SK-N-SH (cell line): Measurements from ENCODE around the gene CAGE1. TPM values are rescaled to one million over a fixed set of nuclear protein-coding genes. Genes with fewer than 3 reads are reported as not detected.

ENCODE experiments used
- CTCF ChIA-PET: fragments of 300-600, 350-600 bp; formaldehyde crosslinking; extraction: SDS; loops from one replicate; lab custom pipeline; 2021; lab: Yijun Ruan, JAX
- POLR2A ChIA-PET: fragments of 350-600 bp; sonication (Branson Sonifier 250); formaldehyde crosslinking; extraction: SDS; loops from one replicate; lab custom pipeline; 2020; ENCODE audit warnings: antibody characterized with exemption, inconsistent platforms; lab: Yijun Ruan, JAX
- DNase-seq: peaks from one replicate; pipeline ENCODE4 v3.0.0; 2012
- H2AFZ ChIP-seq: fragments of 200-600 bp; sonication (generic); 2 replicates; pipeline ENCODE4 v1.8.1; 2016; ENCODE audit warnings: antibody characterized with exemption, mild to moderate bottlenecking, low read depth
- H3F3A ChIP-seq: fragments of 200-600 bp; sonication (generic); replicated peaks from 2 replicates; pipeline ENCODE3; 2016; ENCODE audit warnings: antibody characterized with exemption, mild to moderate bottlenecking; ENCODE audit not compliant: insufficient read depth
- H3K27ac ChIP-seq, 2 experiments: fragments of 200-500 bp in 1 of 2; fragments of 200-600 bp in 1 of 2; sonication (Bioruptor generic) in 1 of 2; sonication (generic), shearing (Covaris generic) in 1 of 2; 2 replicates each; pipeline versions ENCODE4 v1.5.1 to v1.6.1; 2014 to 2016; ENCODE audit warnings: low read depth in 2 of 2, inconsistent platforms in 1 of 2, low read length in 1 of 2, mild to moderate bottlenecking in 1 of 2, mixed read lengths in 1 of 2
- H3K27me3 ChIP-seq: fragments of 200-600 bp; sonication (generic), shearing (Covaris generic); 2 replicates; pipeline ENCODE4 v1.6.1; 2016; ENCODE audit warnings: mixed run types; ENCODE audit not compliant: insufficient read depth
- H3K36me3 ChIP-seq, 2 experiments: fragments of 200-500 bp in 1 of 2; fragments of 200-600 bp in 1 of 2; sonication (Bioruptor generic) in 1 of 2; sonication (generic) in 1 of 2; replicated peaks in 1 of 2; 2 replicates each; pipeline versions ENCODE3 to v1.5.1; 2014 to 2016; ENCODE audit warnings: low read length in 1 of 2, mild to moderate bottlenecking in 1 of 2; ENCODE audit not compliant: insufficient read depth in 2 of 2, control insufficient read depth in 1 of 2
- H3K4me1 ChIP-seq, 2 experiments: fragments of 200-500 bp in 1 of 2; fragments of 200-600 bp in 1 of 2; sonication (Bioruptor generic) in 1 of 2; sonication (generic), shearing (Covaris generic) in 1 of 2; 2 replicates each; pipeline versions ENCODE4 v1.5.1 to v1.6.1; 2014 to 2016; ENCODE audit warnings: low read depth in 1 of 2, low read length in 1 of 2, mixed run types in 1 of 2; ENCODE audit not compliant: insufficient read depth in 2 of 2, control insufficient read depth in 1 of 2
- H3K4me2 ChIP-seq: fragments of 200-600 bp; sonication (generic), shearing (Covaris generic); 2 replicates; pipeline ENCODE4 v1.6.1; 2017; ENCODE audit warnings: mixed run types
- H3K4me3 ChIP-seq, 2 experiments: fragments of 200-500 bp in 1 of 2; fragments of 200-600 bp in 1 of 2; sonication (Bioruptor generic) in 1 of 2; sonication (generic), shearing (Covaris generic) in 1 of 2; 2 replicates each; pipeline versions ENCODE4 v1.5.1 to v1.8.1; 2014 to 2016; ENCODE audit warnings: low read depth in 2 of 2, inconsistent platforms in 1 of 2, low read length in 1 of 2, mild to moderate bottlenecking in 1 of 2, mixed read lengths in 1 of 2, moderate library complexity in 1 of 2
- H3K79me2 ChIP-seq: fragments of 200-600 bp; sonication (generic); 2 replicates; pipeline ENCODE4 v1.8.1; 2017; ENCODE audit warnings: mild to moderate bottlenecking; ENCODE audit not compliant: insufficient read depth
- H3K9ac ChIP-seq: fragments of 200-600 bp; sonication (generic); 2 replicates; pipeline ENCODE4 v1.6.1; 2017; ENCODE audit warnings: mixed run types
- H3K9me2 ChIP-seq: fragments of 200-600 bp; sonication (generic); 2 replicates; pipeline ENCODE4 v1.6.1; 2017; ENCODE audit warnings: mixed run types
- H3K9me3 ChIP-seq: fragments of 200-600 bp; sonication (generic); 2 replicates; pipeline ENCODE4 v1.6.1; 2017; ENCODE audit warnings: mixed run types, mild to moderate bottlenecking, moderate library complexity
- H4K20me1 ChIP-seq: fragments of 200-600 bp; sonication (generic); 2 replicates; pipeline ENCODE4 v1.6.1; 2017; ENCODE audit warnings: mild to moderate bottlenecking, mixed run types; ENCODE audit not compliant: insufficient read depth
- CHD2 ChIP-seq: fragments of 150-350 bp; IDR thresholded peaks from 2 replicates; pipeline ENCODE4 v1.6.1; 2018; ENCODE audit warnings: low read length; ENCODE audit not compliant: partially characterized antibody
- EP300 ChIP-seq, 2 experiments: IDR thresholded peaks; 2 replicates each; pipeline versions ENCODE4 v1.4.0 to v1.6.1; 2012; ENCODE audit warnings: borderline replicate concordance in 1 of 2, low read depth in 1 of 2, low read length in 1 of 2
- FOXJ3 ChIP-seq: sonication (generic); formaldehyde crosslinking; IDR thresholded peaks from 2 replicates; pipeline ENCODE4 v1.5.1; 2020; ENCODE audit warnings: mild to moderate bottlenecking, missing genetic modification reagents
- FOXM1 ChIP-seq: IDR thresholded peaks from 2 replicates; pipeline ENCODE4 v1.4.0; 2012; ENCODE audit warnings: low read depth, mild to moderate bottlenecking
- GABPA ChIP-seq: IDR thresholded peaks from 2 replicates; pipeline ENCODE4 v1.4.0; 2012; ENCODE audit warnings: low read depth, mild to moderate bottlenecking
- JUND ChIP-seq: IDR thresholded peaks from 2 replicates; pipeline ENCODE4 v1.4.0; 2012
- MAX ChIP-seq: IDR thresholded peaks from 2 replicates; pipeline ENCODE4 v1.4.0; 2012; ENCODE audit warnings: low read depth
- MXI1 ChIP-seq: IDR thresholded peaks from 2 replicates; pipeline ENCODE4 v1.6.1; 2012; ENCODE audit warnings: mild to moderate bottlenecking, low read depth, low read length, improper control_type of control experiment
- PBX3 ChIP-seq: IDR thresholded peaks from 2 replicates; pipeline ENCODE4; 2012
- RAD21 ChIP-seq: IDR thresholded peaks from 2 replicates; pipeline ENCODE4 v1.6.1; 2012; ENCODE audit warnings: mild to moderate bottlenecking, low read length
- RCOR1 ChIP-seq: fragments of 150-350 bp; IDR thresholded peaks from 2 replicates; pipeline ENCODE4 v1.6.1; 2017; ENCODE audit warnings: antibody characterized with exemption, low read length
- SIN3A ChIP-seq: IDR thresholded peaks from 2 replicates; pipeline ENCODE4 v1.6.1; 2012; ENCODE audit warnings: low read depth, mild to moderate bottlenecking, low read length, moderate library complexity, borderline replicate concordance
- SMC3 ChIP-seq: IDR thresholded peaks from 2 replicates; pipeline ENCODE4 v1.6.1; 2012; ENCODE audit warnings: low read depth, low read length, improper control_type of control experiment
- TEAD4 ChIP-seq: IDR thresholded peaks from 2 replicates; pipeline ENCODE4 v1.4.0; 2012; ENCODE audit warnings: mild to moderate bottlenecking, borderline replicate concordance; ENCODE audit not compliant: insufficient read depth
- USF1 ChIP-seq: IDR thresholded peaks from 2 replicates; pipeline ENCODE4 v1.4.0; 2012; ENCODE audit warnings: low read depth, borderline replicate concordance
- USF2 ChIP-seq: fragments of 150-350 bp; IDR thresholded peaks from 2 replicates; pipeline ENCODE4 v1.6.1; 2017; ENCODE audit warnings: antibody characterized with exemption, low read length, low read depth, borderline replicate concordance
- YY1 ChIP-seq: IDR thresholded peaks from 2 replicates; pipeline ENCODE4 v1.4.0; 2012; ENCODE audit warnings: low read depth, mild to moderate bottlenecking
- ZBTB33 ChIP-seq: IDR thresholded peaks from 2 replicates; pipeline ENCODE4 v1.4.0; 2012; ENCODE audit warnings: low read depth, borderline replicate concordance
- WGBS: methylation state at CpG from one replicate; pipeline ENCODE4 v1.1.6; 2017; ENCODE audit warnings: low lambda C conversion rate; 5-methylcytosine and 5-hydroxymethylcytosine counted together
- polyA plus RNA-seq, 3 experiments: library from polyadenylated mRNA; depleted of rRNA; stranded (reverse); fragments of >200 nt; gene quantifications; 2 replicates each; pipeline ENCODE4 v1.2.3, GENCODE V29; 2012

Gene CAGE1
- polyA plus RNA-seq, 1 of the 3 experiments (the other 2 are of a cell fraction): not detected

- Histone ChIP-seq H3K9ac (no peak overlapping the region), H3K36me3 (no peaks in the 10 kb centered on the region), H3K4me2 (no peak overlapping the region), H3F3A (no peaks in the 10 kb centered on the region)
- POLR2A ChIA-PET: interaction anchor here (0.6 kb wide), 1 partner anchor 140 kb away, joined by 3 read pairs; no protein-coding TSS in a partner anchor
- TF ChIP-seq FOXM1 (no peak), YY1 (no peak)
- TF ChIP-seq, all 33 proteins: peak for 0
- H3K4me1 ChIP-seq: no peaks in the 10 kb centered on the region
- CTCF ChIA-PET: interaction anchor here (0.7 kb wide), 1 partner anchor 60 kb away, joined by 3 read pairs; no protein-coding TSS in a partner anchor
- H3K4me3 ChIP-seq: no peak overlapping the region
- 56% methylated on average over 3 of the region's 3 CpGs for WGBS
- H3K27me3 ChIP-seq: no peaks in the 10 kb centered on the region; the same call in 1 of the 2 replicates
- DNase-seq: no peak
- no peaks in the 10 kb centered on the region for H4K20me1 ChIP-seq
- H3K9me2 ChIP-seq: no peaks in the 10 kb centered on the region
- H2AFZ ChIP-seq: no peak overlapping the region
- no peaks in the 10 kb centered on the region for H3K9me3 ChIP-seq
- H3K79me2 ChIP-seq: no peaks in the 10 kb centered on the region
- H3K27ac ChIP-seq: no peak overlapping the region
Measured at GRCh38 chr6:7335519-7335918, 54.0 kb downstream of the CAGE1 start.

GRCh38 chr6:7334685-7335084, 54.9 kb downstream of the CAGE1 start:
- 44% methylated on average over 3 of the region's 3 CpGs for WGBS
- Histone ChIP-seq H2AFZ (no peak overlapping the region), H3K79me2 (no peaks in the 10 kb centered on the region), H3K9ac (no peak overlapping the region), H4K20me1 (no peaks in the 10 kb centered on the region), H3K9me2 (no peaks in the 10 kb centered on the region), H3F3A (no peaks in the 10 kb centered on the region), H3K4me3 (no peak overlapping the region), H3K9me3 (no peaks in the 10 kb centered on the region), H3K27ac (no peak overlapping the region), H3K27me3 (no peaks in the 10 kb centered on the region), H3K4me1 (no peaks in the 10 kb centered on the region), H3K36me3 (no peaks in the 10 kb centered on the region), H3K4me2 (no peak overlapping the region)
- DNase-seq: no peak
- TF ChIP-seq GABPA (no peak), RCOR1 (no peak), JUND (no peak), FOXJ3 (no peak)
- ChIA-PET CTCF (no interaction called here), POLR2A (no interaction called here)

- H3F3A ChIP-seq: no peaks in the 10 kb centered on the region
- H3K79me2 ChIP-seq: no peaks in the 10 kb centered on the region
- H3K4me2 ChIP-seq: no peak overlapping the region
- no peaks in the 10 kb centered on the region for H4K20me1 ChIP-seq
- no peaks in the 10 kb centered on the region for H3K9me3 ChIP-seq
- no peak overlapping the region for H3K27ac ChIP-seq
- no peaks in the 10 kb centered on the region for H3K27me3 ChIP-seq
- no peak for DNase-seq
- no peaks in the 10 kb centered on the region for H3K36me3 ChIP-seq
- no peak overlapping the region for H3K4me3 ChIP-seq
- ChIA-PET POLR2A (no interaction called here), CTCF (interaction anchor here (0.8 to 1.0 kb wide), 2 partner anchors 14 to 57 kb away, joined by 3 to 6 read pairs; no protein-coding TSS in a partner anchor)
- H3K4me1 ChIP-seq: no peaks in the 10 kb centered on the region
- no peaks in the 10 kb centered on the region for H3K9me2 ChIP-seq
- no peak overlapping the region for H3K9ac ChIP-seq
- 68% methylated on average over 8 of the region's 8 CpGs for WGBS
- no peak overlapping the region for H2AFZ ChIP-seq
- no peak for TF ChIP-seq RAD21
- TF ChIP-seq PBX3: no peak
- TF ChIP-seq USF2: no peak
- TF ChIP-seq CHD2: no peak
- no peak for TF ChIP-seq TEAD4
- no peak for TF ChIP-seq MAX
- TF ChIP-seq SIN3A: no peak
- no peak for TF ChIP-seq USF1
- TF ChIP-seq SMC3: no peak
- no peak for TF ChIP-seq MXI1
- no peak for TF ChIP-seq EP300 (IDR thresholded peaks at IDR 0.05; ENCODE audit: borderline replicate concordance in 1 of 2, low read depth in 1 of 2, low read length in 1 of 2)
- TF ChIP-seq ZBTB33: no peak
Measured at GRCh38 chr6:7332090-7332745, 57.3 kb downstream of the CAGE1 start.
